Measurements from ENCODE around the gene NOTCH3. TPM values are rescaled to one million over a fixed set of nuclear protein-coding genes. Genes with fewer than 3 reads are reported as not detected.

Gene NOTCH3
- total RNA-seq, 1 donor from 2014 or later = 21.7 TPM

GRCh38 chr19:15220833-15221232 lies 20.0 kb upstream of the NOTCH3 start:
- TF ChIP-seq CTCF (IDR thresholded peaks at IDR 0.05; ENCODE audit: borderline replicate concordance) = no peak
- H3K4me3 ChIP-seq = no peak overlapping the region
- H3K36me3 ChIP-seq = no peaks in the 10 kb centered on the region
- peak overlapping the region; percentile 63 for H3K27ac ChIP-seq (replicated peaks)
- intact Hi-C loops (cut with micrococcal nuclease) = no loop called here
- H3K4me1 ChIP-seq = peaks cover 24% of the 10 kb centered on the region
- DNase-seq = no peak
- H3K27me3 ChIP-seq (ENCODE audit: low read depth) = no peaks in the 10 kb centered on the region
- no peaks in the 10 kb centered on the region for H3K9me3 ChIP-seq (replicated peaks)

DNA sequence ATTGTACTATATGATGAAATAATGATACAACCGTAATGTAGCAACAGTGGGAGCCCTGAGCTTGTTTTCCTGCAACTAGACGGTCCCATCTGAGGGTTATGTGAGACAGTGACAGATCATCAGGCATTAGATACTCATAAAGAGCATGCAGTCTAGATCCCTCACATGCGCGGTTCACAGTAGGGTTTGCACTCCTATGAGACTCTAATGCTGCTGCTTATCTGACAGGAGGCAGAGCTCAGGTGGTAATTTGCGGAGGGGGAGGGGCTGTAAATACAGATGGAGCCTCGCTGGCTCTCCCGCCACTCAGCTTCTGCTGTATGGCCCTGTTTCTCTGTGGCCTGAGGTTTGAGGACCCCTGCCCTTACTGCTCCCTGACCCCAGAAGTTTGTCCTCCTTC lies 17.7 kb upstream of the NOTCH3 start:
- Histone ChIP-seq H3K36me3 (no peaks in the 10 kb centered on the region), H3K27me3 (ENCODE audit: low read depth) (peaks cover 7% of the 10 kb centered on the region), H3K4me3 (no peak overlapping the region), H3K9me3 (replicated peaks) (no peaks in the 10 kb centered on the region), H3K27ac (replicated peaks) (no peak overlapping the region), H3K4me1 (peaks cover 20% of the 10 kb centered on the region)
- TF ChIP-seq CTCF (IDR thresholded peaks at IDR 0.05; ENCODE audit: borderline replicate concordance) = no peak
- intact Hi-C loops (cut with micrococcal nuclease) = no loop called here
- no peak for DNase-seq

DNA sequence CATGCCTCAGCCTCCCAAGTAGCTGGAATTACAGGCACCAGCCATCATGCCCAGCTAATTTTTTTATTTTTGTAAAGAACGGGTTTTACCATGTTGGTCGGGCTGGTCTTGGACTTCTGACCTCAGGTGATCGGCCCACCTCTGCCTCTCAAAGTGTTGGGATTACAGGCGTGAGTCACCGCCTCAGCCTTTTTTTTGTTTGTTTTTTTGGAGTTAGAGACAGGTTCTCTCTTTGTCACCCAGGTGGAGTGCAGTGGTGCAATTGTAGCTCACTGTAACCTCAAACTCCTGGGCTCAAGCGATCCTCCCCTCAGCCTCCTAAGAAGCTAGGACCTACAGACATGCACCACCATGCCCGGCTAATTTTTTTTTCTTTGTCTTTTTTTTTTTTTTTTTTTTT lies 15.6 kb upstream of the NOTCH3 start:
- peaks cover 10% of the 10 kb centered on the region for H3K4me1 ChIP-seq
- no peak overlapping the region for H3K4me3 ChIP-seq
- peaks cover 7% of the 10 kb centered on the region for H3K27me3 ChIP-seq (ENCODE audit: low read depth)
- no peak for DNase-seq
- H3K27ac ChIP-seq (replicated peaks) = no peak overlapping the region
- H3K36me3 ChIP-seq = no peaks in the 10 kb centered on the region
- TF ChIP-seq CTCF (IDR thresholded peaks at IDR 0.05; ENCODE audit: borderline replicate concordance) = no peak
- intact Hi-C loops (cut with micrococcal nuclease) = no loop called here
- no peaks in the 10 kb centered on the region for H3K9me3 ChIP-seq (replicated peaks)

- intact Hi-C loops (cut with micrococcal nuclease) = no loop called here
- TF ChIP-seq CTCF (IDR thresholded peaks at IDR 0.05; ENCODE audit: borderline replicate concordance) = no peak
- no peak overlapping the region for H3K4me3 ChIP-seq
- DNase-seq = peak; percentile 84
- peak overlapping the region; percentile 74 for H3K27ac ChIP-seq (replicated peaks)
- peaks cover 10% of the 10 kb centered on the region for H3K4me1 ChIP-seq
- H3K27me3 ChIP-seq (ENCODE audit: low read depth) = peaks cover 7% of the 10 kb centered on the region
- H3K36me3 ChIP-seq = no peaks in the 10 kb centered on the region
- no peaks in the 10 kb centered on the region for H3K9me3 ChIP-seq (replicated peaks)
These were observed 13.1 kb upstream of the NOTCH3 start for GRCh38 chr19:15213715-15214381.

DNA sequence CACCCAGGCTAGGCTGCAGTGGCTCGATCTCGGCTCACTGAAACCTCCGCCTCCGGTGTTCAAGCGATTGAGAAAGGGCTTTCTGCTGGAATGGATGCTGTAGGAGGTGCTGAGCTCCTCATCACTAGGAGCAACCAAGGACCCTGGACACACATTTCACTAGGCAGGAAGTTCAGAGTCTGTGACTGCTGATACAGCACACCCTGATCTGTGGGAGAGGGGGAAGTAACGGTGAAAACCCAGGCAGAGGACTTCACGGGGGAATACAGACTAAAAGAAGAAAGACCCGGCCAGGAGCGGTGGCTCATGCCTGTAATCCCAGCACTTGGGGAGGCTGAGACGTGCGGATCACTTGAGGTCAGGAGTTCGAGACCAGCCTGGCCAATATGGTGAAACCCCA lies 11.9 kb upstream of the NOTCH3 start:
- no peaks in the 10 kb centered on the region for H3K36me3 ChIP-seq
- intact Hi-C loops (cut with micrococcal nuclease) = no loop called here
- no peak for DNase-seq
- H3K4me1 ChIP-seq = peaks cover 10% of the 10 kb centered on the region
- peak overlapping the region; percentile 74 for H3K27ac ChIP-seq (replicated peaks)
- peaks cover 7% of the 10 kb centered on the region for H3K27me3 ChIP-seq (ENCODE audit: low read depth)
- no peaks in the 10 kb centered on the region for H3K9me3 ChIP-seq (replicated peaks)
- no peak for TF ChIP-seq CTCF (IDR thresholded peaks at IDR 0.05; ENCODE audit: borderline replicate concordance)
- no peak overlapping the region for H3K4me3 ChIP-seq
